Esophagus squamous epithelium (tissue), 5 donors: ENCODE data around the gene RPTOR. TPM values are rescaled to one million over a fixed set of nuclear protein-coding genes. Genes with fewer than 3 reads are reported as not detected.

Source experiments
- DNase-seq: peaks from one replicate; lab custom pipeline; 2025; lab: John Stamatoyannopoulos, UW
- H3K27ac ChIP-seq, 4 donors: fragments of 200-600 bp; sonication (generic); one replicate each; pipeline ENCODE4 v1.5.1; 2016 to 2019; ENCODE audit warnings: mild to moderate bottlenecking in 1 of 4
- H3K27me3 ChIP-seq, 4 donors: fragments of 200-600 bp; sonication (generic); 1 replicate in 3 of 4; 2 replicates in 1 of 4; pipeline versions ENCODE4 v1.5.1 to v1.6.0; 2017 to 2021; ENCODE audit warnings: antibody characterized with exemption in 1 of 4
- H3K36me3 ChIP-seq, 3 donors: fragments of 200-600 bp; sonication (generic); one replicate each; pipeline ENCODE4 v1.5.1; 2016 to 2019
- H3K4me1 ChIP-seq, 3 donors: fragments of 200-600 bp; sonication (generic); one replicate each; pipeline ENCODE4 v1.5.1; 2017 to 2019
- H3K4me3 ChIP-seq, 4 donors: fragments of 200-600 bp; sonication (generic); 1 replicate in 3 of 4; 2 replicates in 1 of 4; pipeline ENCODE4 v1.5.1; 2016 to 2019; ENCODE audit warnings: mild to moderate bottlenecking in 2 of 4, moderate library complexity in 1 of 4
- H3K9me3 ChIP-seq, 3 donors: fragments of 200-600 bp; sonication (generic); one replicate each; pipeline ENCODE4 v1.5.1; 2016 to 2019
- CTCF ChIP-seq, 6 experiments: fragments of 450-650 bp in 4 of 6; fragments of 200-600 bp in 2 of 6; sonication (generic) in 2 of 6; IDR thresholded peaks; one replicate each; pipeline ENCODE4 v1.5.1; 2016 to 2019; ENCODE audit warnings: antibody characterized with exemption in 6 of 6, mild to moderate bottlenecking in 4 of 6, moderate library complexity in 4 of 6
- POLR2A ChIP-seq, 4 donors: fragments of 450-650 bp; IDR thresholded peaks; one replicate each; pipeline ENCODE4 v1.6.1; 2017; ENCODE audit warnings: antibody characterized with exemption in 4 of 4, mild to moderate bottlenecking in 4 of 4, moderate library complexity in 3 of 4
- WGBS, 2 donors: methylation state at CpG; one replicate each; pipeline ENCODE4 v1.1.5; 2018; 5-methylcytosine and 5-hydroxymethylcytosine counted together
- intact Hi-C: fragments of 100-400 bp; cut with DNase I; formaldehyde crosslinking; loops from one replicate; pipeline ENCODE4 v1.15.0; 2022
- total RNA-seq, 4 donors: library from RNA; depleted of rRNA; stranded (reverse); fragments of >200 nt; gene quantifications; one replicate each; pipeline ENCODE4 v1.1.0, GENCODE V29; 2016
- donor health status: DM: yes; HTN: yes; CAD: no.

The RPTOR gene
- total RNA-seq, 4 donors from 2014 or later: 11.7 to 27.8 (median 22.8) TPM

- intact Hi-C loops: no loop called here
- H3K4me3 ChIP-seq: no peak overlapping the region
- no peak for DNase-seq
- TF ChIP-seq CTCF (IDR thresholded peaks at IDR 0.05) (no peak), POLR2A (IDR thresholded peaks at IDR 0.05) (no peak)
- peaks cover 0 to 11% (median 4%) of the 10 kb centered on the region in 3 donors for H3K4me1 ChIP-seq
- H3K27me3 ChIP-seq: no peaks in the 10 kb centered on the region
- no peaks in the 10 kb centered on the region for H3K36me3 ChIP-seq
- H3K27ac ChIP-seq: no peak overlapping the region
- no peaks in the 10 kb centered on the region for H3K9me3 ChIP-seq
Measured at GRCh38 chr17:80568246-80568645, 23.6 kb downstream of the RPTOR start.

GRCh38 chr17:80569924-80570323, 25.3 kb downstream of the RPTOR start:
- Histone ChIP-seq H3K27ac (no peak overlapping the region), H3K4me1 (peaks cover 0 to 11% (median 4%) of the 10 kb centered on the region in 3 donors), H3K9me3 (no peaks in the 10 kb centered on the region), H3K4me3 (no peak overlapping the region), H3K36me3 (no peaks in the 10 kb centered on the region), H3K27me3 (no peaks in the 10 kb centered on the region)
- TF ChIP-seq CTCF (IDR thresholded peaks at IDR 0.05): no peak
- DNase-seq: no peak
- WGBS, 2 donors: 64 to 76% methylated on average over 9 of the region's 9 CpGs
- intact Hi-C loops: loop anchor here (10.0 kb wide), 1 partner anchor 145 kb away; no protein-coding TSS in a partner anchor

- Histone ChIP-seq H3K9me3 (no peaks in the 10 kb centered on the region), H3K4me1 (peaks cover 0 to 13% (median 0%) of the 10 kb centered on the region in 3 donors), H3K36me3 (no peaks in the 10 kb centered on the region), H3K27ac (no peak overlapping the region), H3K4me3 (no peak overlapping the region), H3K27me3 (no peaks in the 10 kb centered on the region)
- DNase-seq: no peak
- WGBS, 2 donors: 79 to 83% methylated on average over 5 to 6 of the region's 6 CpGs
- intact Hi-C loops: loop anchor here (10.0 kb wide), 1 partner anchor 149 kb away; no protein-coding TSS in a partner anchor
- TF ChIP-seq CTCF (IDR thresholded peaks at IDR 0.05) (no peak), POLR2A (IDR thresholded peaks at IDR 0.05) (no peak)
Measured at GRCh38 chr17:80573701-80574100, 29.1 kb downstream of the RPTOR start.

- Histone ChIP-seq H3K36me3 (no peaks in the 10 kb centered on the region), H3K9me3 (no peaks in the 10 kb centered on the region), H3K4me3 (no peak overlapping the region), H3K4me1 (peaks cover 0 to 13% (median 0%) of the 10 kb centered on the region in 3 donors), H3K27ac (no peak overlapping the region), H3K27me3 (no peaks in the 10 kb centered on the region)
- intact Hi-C loops: loop anchor here (10.0 kb wide), 1 partner anchor 150 kb away; no protein-coding TSS in a partner anchor
- no peak for TF ChIP-seq POLR2A (IDR thresholded peaks at IDR 0.05)
- TF ChIP-seq CTCF (IDR thresholded peaks at IDR 0.05): no peak
- WGBS, 2 donors: 92 to 96% methylated on average over 3 of the region's 4 CpGs
- no peak for DNase-seq
Measured at GRCh38 chr17:80574496-80574895, 29.9 kb downstream of the RPTOR start.

- no peak overlapping the region for H3K4me3 ChIP-seq
- H3K4me1 ChIP-seq: peaks cover 0 to 13% (median 0%) of the 10 kb centered on the region in 3 donors
- no peaks in the 10 kb centered on the region for H3K9me3 ChIP-seq
- H3K27ac ChIP-seq: no peak overlapping the region
- H3K36me3 ChIP-seq: no peaks in the 10 kb centered on the region
- 24 to 25% methylated on average over 17 of the region's 17 CpGs for WGBS, 2 donors
- H3K27me3 ChIP-seq: no peaks in the 10 kb centered on the region
- TF ChIP-seq POLR2A (IDR thresholded peaks at IDR 0.05) (no peak), CTCF (IDR thresholded peaks at IDR 0.05) (peak; percentile 92 to 100 (median 96))
- DNase-seq: peak; percentile 17
- intact Hi-C loops: loop anchor here (10.0 kb wide), 1 partner anchor 150 kb away; no protein-coding TSS in a partner anchor
Measured at GRCh38 chr17:80575057-80575875, 30.6 kb downstream of the RPTOR start.
